HEK293T (cell line): Measurements from ENCODE around the gene MGMT.

Source experiments
- ARNT ChIP-seq: fragments of 450-650 bp; IDR thresholded peaks from 2 replicates; pipeline ENCODE4 v1.6.1; 2017; ENCODE audit warnings: mild to moderate bottlenecking
- BHLHE40 ChIP-seq: fragments of 450-650 bp; IDR thresholded peaks from 2 replicates; pipeline ENCODE4 v1.6.1; 2016; ENCODE audit warnings: mild to moderate bottlenecking, moderate library complexity, borderline replicate concordance
- ELF4 ChIP-seq: fragments of 450-650 bp; IDR thresholded peaks from 2 replicates; pipeline ENCODE4 v1.6.1; 2017; ENCODE audit warnings: antibody characterized with exemption
- FOXA1 ChIP-seq: fragments of 450-650 bp; IDR thresholded peaks from 2 replicates; pipeline ENCODE4 v1.6.1; 2016; ENCODE audit warnings: mild to moderate bottlenecking
- FOXM1 ChIP-seq: fragments of 450-650 bp; IDR thresholded peaks from 2 replicates; pipeline ENCODE4 v1.6.1; 2017; ENCODE audit warnings: mild to moderate bottlenecking, borderline replicate concordance
- HDGF ChIP-seq: fragments of 450-650 bp; IDR thresholded peaks from 2 replicates; pipeline ENCODE4 v1.6.1; 2017; ENCODE audit warnings: antibody characterized with exemption, borderline replicate concordance
- L3MBTL2 ChIP-seq: fragments of 450-650 bp; conservative IDR thresholded peaks from 2 replicates; pipeline ENCODE4 v1.6.1; 2016; ENCODE audit warnings: mild to moderate bottlenecking
- SP1 ChIP-seq: fragments of 450-650 bp; IDR thresholded peaks from 2 replicates; pipeline ENCODE4 v1.6.1; 2017

DNA sequence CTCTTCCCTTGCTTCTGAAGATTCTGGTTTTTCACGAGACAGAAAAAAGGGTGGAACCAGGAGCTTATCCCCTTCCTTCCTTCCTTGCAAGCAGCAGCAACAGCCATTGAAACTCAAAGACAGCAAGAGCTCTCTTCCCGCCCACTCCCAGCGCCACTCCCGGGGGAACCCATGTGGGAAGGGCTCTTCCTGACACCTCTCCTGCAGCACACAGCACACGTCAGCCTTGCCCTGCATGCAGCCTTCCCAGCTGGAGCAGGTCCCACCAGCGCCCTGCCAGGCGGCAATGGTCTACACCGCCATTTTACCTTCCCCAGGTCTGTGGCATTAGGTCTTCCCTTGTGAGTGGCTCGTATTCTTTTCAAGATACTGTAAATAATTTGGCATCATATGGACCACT, 161.8 kb downstream of the MGMT start:
- TF ChIP-seq FOXA1 (no peak), BHLHE40 (no peak), FOXM1 (no peak), SP1 (no peak), HDGF (no peak), ARNT (no peak), L3MBTL2 (no peak), ELF4 (no peak)
